Measurements from ENCODE around the gene IRF2.

Gene IRF2

DNA sequence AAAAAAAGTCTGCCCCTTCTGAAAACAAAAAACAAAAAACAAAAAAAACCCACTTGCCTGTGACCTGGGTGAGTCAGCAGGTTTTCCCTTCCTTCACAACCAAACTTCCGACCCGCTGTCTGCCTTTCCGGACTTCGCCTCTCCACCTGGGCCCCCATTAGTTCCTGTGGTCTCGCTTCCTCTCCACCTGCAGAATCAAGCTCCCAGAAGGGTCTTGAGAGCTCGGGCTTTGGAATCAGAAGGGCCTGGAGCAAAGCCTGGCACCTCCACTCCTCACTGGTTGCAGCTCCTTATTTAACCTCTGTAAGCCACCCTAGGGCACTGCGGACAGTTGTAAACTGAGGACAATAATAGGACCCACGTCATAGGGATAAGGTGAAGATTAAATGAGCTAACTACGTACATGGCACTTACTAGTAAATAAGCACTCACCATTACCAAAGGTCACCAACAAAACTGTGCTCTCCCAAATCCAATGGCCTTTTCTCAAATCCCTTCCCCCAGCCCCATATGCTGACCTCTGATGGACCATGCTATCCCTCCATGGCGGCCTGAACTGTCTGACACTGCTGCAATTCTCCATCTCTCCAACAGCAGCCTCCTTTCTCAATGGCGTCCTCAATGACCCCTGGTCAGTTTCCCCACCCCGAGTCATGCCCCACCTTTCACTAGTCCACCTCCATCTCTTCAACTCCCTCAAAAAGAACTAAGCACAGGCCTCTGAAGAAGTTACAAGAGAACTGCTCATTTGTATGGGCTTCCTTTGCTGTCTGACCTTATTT is 64.2 kb downstream of the IRF2 start:
- H3K14ac ChIP-seq (ENCODE audit: low read length) = no peak overlapping the region
- no peak overlapping the region for H3K23ac ChIP-seq (ENCODE audit: low read length)
- H3K9ac ChIP-seq (ENCODE audit: low read length) = no peak overlapping the region
- H4K91ac ChIP-seq (ENCODE audit: low read depth, low read length) = no peak overlapping the region
- no peaks in the 10 kb centered on the region for H3K9me3 ChIP-seq (ENCODE audit: insufficient read depth, low read depth, low read length)
- H2AFZ ChIP-seq (ENCODE audit: insufficient read depth, low read length, poor library complexity) = no peak overlapping the region
- no peak overlapping the region for H4K8ac ChIP-seq (ENCODE audit: low read depth, low read length)
- no peak overlapping the region for H3K18ac ChIP-seq (ENCODE audit: low read length)
- no CpG with 5 or more reads among the region's 12 CpGs for WGBS (ENCODE audit: extremely low coverage, insufficient coverage, insufficient read length)
- H3K79me1 ChIP-seq (ENCODE audit: low read length) = no peaks in the 10 kb centered on the region
- no peak overlapping the region for H3K27ac ChIP-seq (ENCODE audit: low read depth, low read length)
- H2BK120ac ChIP-seq (ENCODE audit: insufficient read depth, low read length, poor library complexity) = no peak overlapping the region
- H3K79me2 ChIP-seq (ENCODE audit: control insufficient read depth, insufficient read depth, low read length, poor library complexity) = no peaks in the 10 kb centered on the region
- no peak overlapping the region for H3K4ac ChIP-seq (ENCODE audit: low read depth, low read length)
- no peak overlapping the region for H3K4me3 ChIP-seq (ENCODE audit: low read depth, low read length)
- no peak overlapping the region for H2BK5ac ChIP-seq (ENCODE audit: low read depth, low read length, poor library complexity)
- H3K4me2 ChIP-seq (ENCODE audit: low read length) = no peak overlapping the region
- no peak overlapping the region for H2AK5ac ChIP-seq (ENCODE audit: low read length)
- H4K12ac ChIP-seq (ENCODE audit: low read depth, low read length) = no peak overlapping the region
- no peak overlapping the region for H2BK12ac ChIP-seq (ENCODE audit: low read length)
- no peaks in the 10 kb centered on the region for H3K4me1 ChIP-seq (ENCODE audit: control insufficient read depth in 1 of 2, insufficient read depth in 2 of 2, low read length in 2 of 2)
- DNase-seq = no peak
- H3K36me3 ChIP-seq (ENCODE audit: control insufficient read depth in 1 of 2, insufficient read depth in 2 of 2, low read length in 2 of 2) = peaks cover 4 to 8% of the 10 kb centered on the region in 2 experiments
- H3K27me3 ChIP-seq (ENCODE audit: insufficient read depth, low read length) = no peaks in the 10 kb centered on the region

DNA sequence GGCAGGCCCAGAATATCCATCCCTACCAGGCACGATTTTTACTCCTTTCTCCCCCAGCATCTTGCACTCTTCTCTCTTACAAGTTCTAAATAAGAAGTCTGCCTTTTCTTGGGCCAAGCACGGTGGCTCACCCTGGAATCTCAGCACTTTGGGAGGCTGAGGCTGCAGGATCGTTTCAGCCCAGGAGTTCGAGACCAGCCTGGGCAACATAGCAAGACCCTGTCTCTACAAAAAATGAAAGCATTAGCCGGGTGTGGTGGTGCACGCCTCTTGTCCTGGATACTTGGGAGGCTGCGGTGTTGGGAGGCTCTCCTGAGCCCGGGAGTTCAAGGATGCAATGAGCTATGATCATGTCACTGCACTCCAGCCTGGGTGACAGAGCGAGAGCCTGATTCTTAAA is 64.8 kb downstream of the IRF2 start:
- H3K14ac ChIP-seq (ENCODE audit: low read length) = no peak overlapping the region
- H3K4me2 ChIP-seq (ENCODE audit: low read length) = no peak overlapping the region
- WGBS (ENCODE audit: extremely low coverage, insufficient coverage, insufficient read length) = no CpG with 5 or more reads among the region's 9 CpGs

DNA sequence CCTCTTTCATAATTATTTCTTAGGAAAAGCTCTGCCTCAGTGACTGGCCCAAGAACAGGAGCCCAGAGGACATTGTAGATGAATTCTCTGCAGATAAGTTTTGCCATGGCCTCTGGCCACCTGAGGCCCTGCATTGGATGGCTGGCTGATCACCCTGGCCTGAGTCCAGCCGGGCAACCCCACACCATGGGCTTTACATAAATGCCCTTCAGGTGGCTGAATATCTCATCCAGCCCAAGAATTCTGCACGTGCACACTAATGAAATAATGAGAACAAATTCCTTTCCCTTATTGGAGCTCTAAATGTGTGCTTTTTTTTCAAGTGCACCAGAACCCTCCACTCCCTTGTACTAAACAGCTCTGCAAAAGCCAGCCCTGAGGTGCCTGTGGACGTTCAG is 65.7 kb downstream of the IRF2 start:
- no peak for DNase-seq
- Histone ChIP-seq H2BK5ac (ENCODE audit: low read depth, low read length, poor library complexity) (no peak overlapping the region), H3K4me2 (ENCODE audit: low read length) (no peak overlapping the region), H2BK120ac (ENCODE audit: insufficient read depth, low read length, poor library complexity) (no peak overlapping the region), H4K12ac (ENCODE audit: low read depth, low read length) (no peak overlapping the region), H3K27me3 (ENCODE audit: insufficient read depth, low read length) (no peaks in the 10 kb centered on the region), H2AFZ (ENCODE audit: insufficient read depth, low read length, poor library complexity) (no peak overlapping the region), H3K36me3 (ENCODE audit: control insufficient read depth in 1 of 2, insufficient read depth in 2 of 2, low read length in 2 of 2) (peaks cover 4 to 8% of the 10 kb centered on the region in 2 experiments), H3K14ac (ENCODE audit: low read length) (no peak overlapping the region), H3K79me1 (ENCODE audit: low read length) (no peaks in the 10 kb centered on the region), H3K27ac (ENCODE audit: low read depth, low read length) (no peak overlapping the region), H2AK5ac (ENCODE audit: low read length) (no peak overlapping the region), H3K18ac (ENCODE audit: low read length) (no peak overlapping the region), H4K8ac (ENCODE audit: low read depth, low read length) (no peak overlapping the region), H2BK12ac (ENCODE audit: low read length) (no peak overlapping the region), H3K23ac (ENCODE audit: low read length) (no peak overlapping the region), H3K79me2 (ENCODE audit: control insufficient read depth, insufficient read depth, low read length, poor library complexity) (no peaks in the 10 kb centered on the region), H3K9me3 (ENCODE audit: insufficient read depth, low read depth, low read length) (no peaks in the 10 kb centered on the region), H3K4ac (ENCODE audit: low read depth, low read length) (no peak overlapping the region), H3K4me3 (ENCODE audit: low read depth, low read length) (no peak overlapping the region), H3K9ac (ENCODE audit: low read length) (no peak overlapping the region), H3K4me1 (ENCODE audit: control insufficient read depth in 1 of 2, insufficient read depth in 2 of 2, low read length in 2 of 2) (no peaks in the 10 kb centered on the region), H4K91ac (ENCODE audit: low read depth, low read length) (no peak overlapping the region)
- no CpG with 5 or more reads among the region's 3 CpGs for WGBS (ENCODE audit: extremely low coverage, insufficient coverage, insufficient read length)

More for the DNA sequence above, 64.8 kb downstream of the IRF2 start:
- no peaks in the 10 kb centered on the region for H3K9me3 ChIP-seq (ENCODE audit: insufficient read depth, low read depth, low read length)
- no peak overlapping the region for H3K9ac ChIP-seq (ENCODE audit: low read length)
- no peak overlapping the region for H3K4ac ChIP-seq (ENCODE audit: low read depth, low read length)
- H4K12ac ChIP-seq (ENCODE audit: low read depth, low read length) = no peak overlapping the region
- no peak overlapping the region for H2BK120ac ChIP-seq (ENCODE audit: insufficient read depth, low read length, poor library complexity)
- H2AK5ac ChIP-seq (ENCODE audit: low read length) = no peak overlapping the region
- no peaks in the 10 kb centered on the region for H3K79me1 ChIP-seq (ENCODE audit: low read length)
- no peak overlapping the region for H3K23ac ChIP-seq (ENCODE audit: low read length)
- H2BK12ac ChIP-seq (ENCODE audit: low read length) = no peak overlapping the region
- H4K8ac ChIP-seq (ENCODE audit: low read depth, low read length) = no peak overlapping the region
- peaks cover 4 to 8% of the 10 kb centered on the region in 2 experiments for H3K36me3 ChIP-seq (ENCODE audit: control insufficient read depth in 1 of 2, insufficient read depth in 2 of 2, low read length in 2 of 2)
- no peaks in the 10 kb centered on the region for H3K79me2 ChIP-seq (ENCODE audit: control insufficient read depth, insufficient read depth, low read length, poor library complexity)
- H2BK5ac ChIP-seq (ENCODE audit: low read depth, low read length, poor library complexity) = no peak overlapping the region
- H3K27ac ChIP-seq (ENCODE audit: low read depth, low read length) = no peak overlapping the region
- no peaks in the 10 kb centered on the region for H3K27me3 ChIP-seq (ENCODE audit: insufficient read depth, low read length)
- H3K18ac ChIP-seq (ENCODE audit: low read length) = no peak overlapping the region
- DNase-seq = no peak
- no peaks in the 10 kb centered on the region for H3K4me1 ChIP-seq (ENCODE audit: control insufficient read depth in 1 of 2, insufficient read depth in 2 of 2, low read length in 2 of 2)
- H2AFZ ChIP-seq (ENCODE audit: insufficient read depth, low read length, poor library complexity) = no peak overlapping the region
- H3K4me3 ChIP-seq (ENCODE audit: low read depth, low read length) = no peak overlapping the region
- no peak overlapping the region for H4K91ac ChIP-seq (ENCODE audit: low read depth, low read length)

DNA sequence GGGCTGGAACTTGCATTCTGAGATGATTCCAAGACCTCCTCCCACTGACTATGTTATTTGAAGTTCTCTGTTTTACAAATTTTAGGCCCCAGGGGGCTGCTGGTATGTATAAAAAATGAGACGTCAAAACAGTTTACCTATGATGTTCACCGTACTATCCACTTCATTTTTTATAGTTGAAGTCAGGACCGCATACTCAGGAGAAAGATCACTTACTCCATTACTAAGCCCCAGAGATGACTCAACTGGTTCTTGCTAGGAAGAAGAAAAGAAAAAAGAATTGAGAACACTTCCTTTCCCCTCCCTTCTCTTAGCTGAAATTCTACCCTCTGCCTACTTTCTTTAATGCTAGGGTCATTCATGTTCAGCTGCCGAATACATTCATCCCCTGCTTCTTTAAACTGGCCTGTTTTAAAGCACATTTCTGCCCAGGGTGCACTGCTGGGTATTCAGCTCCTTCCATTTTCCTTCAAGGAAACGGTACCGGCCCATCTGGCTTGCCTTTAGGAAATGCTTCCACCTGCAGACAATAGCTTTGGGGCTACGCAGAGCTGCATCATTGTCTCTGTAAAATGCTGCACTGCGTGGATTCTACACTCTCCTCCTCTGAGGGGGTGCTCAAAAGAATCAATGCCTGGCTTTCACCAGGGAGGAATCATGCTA is 66.2 kb downstream of the IRF2 start:
- Histone ChIP-seq H3K4me1 (ENCODE audit: control insufficient read depth in 1 of 2, insufficient read depth in 2 of 2, low read length in 2 of 2) (no peaks in the 10 kb centered on the region), H3K36me3 (ENCODE audit: control insufficient read depth in 1 of 2, insufficient read depth in 2 of 2, low read length in 2 of 2) (peaks cover 4 to 8% of the 10 kb centered on the region in 2 experiments), H2AFZ (ENCODE audit: insufficient read depth, low read length, poor library complexity) (no peak overlapping the region), H3K79me2 (ENCODE audit: control insufficient read depth, insufficient read depth, low read length, poor library complexity) (no peaks in the 10 kb centered on the region), H3K4me3 (ENCODE audit: low read depth, low read length) (no peak overlapping the region), H4K12ac (ENCODE audit: low read depth, low read length) (no peak overlapping the region), H3K27me3 (ENCODE audit: insufficient read depth, low read length) (no peaks in the 10 kb centered on the region), H3K14ac (ENCODE audit: low read length) (no peak overlapping the region), H2BK5ac (ENCODE audit: low read depth, low read length, poor library complexity) (no peak overlapping the region), H3K18ac (ENCODE audit: low read length) (no peak overlapping the region), H3K23ac (ENCODE audit: low read length) (no peak overlapping the region), H3K9ac (ENCODE audit: low read length) (no peak overlapping the region), H3K79me1 (ENCODE audit: low read length) (no peaks in the 10 kb centered on the region), H2BK120ac (ENCODE audit: insufficient read depth, low read length, poor library complexity) (no peak overlapping the region), H3K9me3 (ENCODE audit: insufficient read depth, low read depth, low read length) (no peaks in the 10 kb centered on the region), H4K91ac (ENCODE audit: low read depth, low read length) (no peak overlapping the region), H3K4ac (ENCODE audit: low read depth, low read length) (no peak overlapping the region), H2AK5ac (ENCODE audit: low read length) (no peak overlapping the region), H3K27ac (ENCODE audit: low read depth, low read length) (no peak overlapping the region), H4K8ac (ENCODE audit: low read depth, low read length) (no peak overlapping the region), H3K4me2 (ENCODE audit: low read length) (no peak overlapping the region), H2BK12ac (ENCODE audit: low read length) (no peak overlapping the region)
- no peak for DNase-seq
- WGBS (ENCODE audit: extremely low coverage, insufficient coverage, insufficient read length) = no CpG with 5 or more reads among the region's 8 CpGs
